ENCODE results near the gene LGALS3BP. TPM values are rescaled to one million over a fixed set of nuclear protein-coding genes. Genes with fewer than 3 reads are reported as not detected.

Gene LGALS3BP
- total and polyA plus RNA-seq, 5 experiments from 2014 or later = 50.5 to 90.6 (median 54.4) TPM

GRCh38 chr17:78944956-78945355 lies 34.8 kb downstream of the LGALS3BP start:
- DNase-seq (no peak), ATAC-seq (no peak)
- H3K4me1 Mint-ChIP-seq = peaks cover 0 to 3% (median 0%) of the 10 kb centered on the region in 4 donors
- no peak overlapping the region for H3K27ac Mint-ChIP-seq
- no peak overlapping the region for H3K4me3 Mint-ChIP-seq
- peaks cover 0 to 4% (median 2%) of the 10 kb centered on the region in 5 donors for H3K27me3 Mint-ChIP-seq
- peaks cover 0 to 2% (median 0%) of the 10 kb centered on the region in 3 donors for H3K36me3 Mint-ChIP-seq
- peaks cover 0 to 7% (median 2%) of the 10 kb centered on the region in 9 donors for H3K9me3 Mint-ChIP-seq
- POLR2A ChIA-PET = no interaction called here

- POLR2A ChIA-PET = no interaction called here
- H3K27ac Mint-ChIP-seq = peak overlapping the region in 1 of 10 donors; percentile 62
- H3K9me3 Mint-ChIP-seq = peaks cover 0 to 1% (median 0%) of the 10 kb centered on the region in 9 donors
- H3K4me1 Mint-ChIP-seq = peaks cover 0 to 3% (median 0%) of the 10 kb centered on the region in 4 donors
- no peak overlapping the region for H3K4me3 Mint-ChIP-seq
- no peak for DNase-seq
- no peak for ATAC-seq
- H3K27me3 Mint-ChIP-seq = peaks cover 0 to 4% (median 2%) of the 10 kb centered on the region in 5 donors
- no peaks in the 10 kb centered on the region for H3K36me3 Mint-ChIP-seq
Measured at GRCh38 chr17:78944026-78944425, 35.7 kb downstream of the LGALS3BP start.

- H3K27ac Mint-ChIP-seq = peak overlapping the region in 2 of 10 donors; percentile 9 to 19
- POLR2A ChIA-PET = no interaction called here
- no peak for ATAC-seq
- H3K27me3 Mint-ChIP-seq = peaks cover 0 to 4% (median under 1%) of the 10 kb centered on the region in 5 donors
- no peaks in the 10 kb centered on the region for H3K9me3 Mint-ChIP-seq
- no peaks in the 10 kb centered on the region for H3K4me1 Mint-ChIP-seq
- H3K4me3 Mint-ChIP-seq = no peak overlapping the region
- no peaks in the 10 kb centered on the region for H3K36me3 Mint-ChIP-seq
- DNase-seq = no peak
Measured at GRCh38 chr17:78940708-78941107, 39.0 kb downstream of the LGALS3BP start.

- POLR2A ChIA-PET = no interaction called here
- no peaks in the 10 kb centered on the region for H3K4me1 Mint-ChIP-seq
- no peak overlapping the region for H3K4me3 Mint-ChIP-seq
- peaks cover 0 to 4% (median 2%) of the 10 kb centered on the region in 5 donors for H3K27me3 Mint-ChIP-seq
- peak overlapping the region in 1 of 10 donors; percentile 19 for H3K27ac Mint-ChIP-seq
- DNase-seq = no peak
- no peaks in the 10 kb centered on the region for H3K9me3 Mint-ChIP-seq
- ATAC-seq = no peak
- H3K36me3 Mint-ChIP-seq = no peaks in the 10 kb centered on the region
Measured at GRCh38 chr17:78940258-78940657, 39.5 kb downstream of the LGALS3BP start.

GRCh38 chr17:78939615-78940014 lies 40.1 kb downstream of the LGALS3BP start:
- H3K27me3 Mint-ChIP-seq = peaks cover 0 to 4% (median 2%) of the 10 kb centered on the region in 5 donors
- DNase-seq = no peak
- no peak for ATAC-seq
- no peaks in the 10 kb centered on the region for H3K4me1 Mint-ChIP-seq
- no peak overlapping the region for H3K4me3 Mint-ChIP-seq
- POLR2A ChIA-PET = no interaction called here
- H3K9me3 Mint-ChIP-seq = no peaks in the 10 kb centered on the region
- H3K27ac Mint-ChIP-seq = no peak overlapping the region
- no peaks in the 10 kb centered on the region for H3K36me3 Mint-ChIP-seq

GRCh38 chr17:78937561-78937960 lies 42.2 kb downstream of the LGALS3BP start:
- Mint-ChIP-seq H3K9me3 (no peaks in the 10 kb centered on the region), H3K27me3 (peaks cover 0 to 3% (median 0%) of the 10 kb centered on the region in 5 donors), H3K27ac (no peak overlapping the region), H3K4me1 (peaks cover 0 to 11% (median 3%) of the 10 kb centered on the region in 4 donors), H3K4me3 (no peak overlapping the region), H3K36me3 (no peaks in the 10 kb centered on the region)
- POLR2A ChIA-PET = no interaction called here
- ATAC-seq (no peak), DNase-seq (no peak)

- no peak for ATAC-seq
- H3K27me3 Mint-ChIP-seq = peaks cover 0 to 3% (median 0%) of the 10 kb centered on the region in 5 donors
- no peaks in the 10 kb centered on the region for H3K36me3 Mint-ChIP-seq
- H3K4me1 Mint-ChIP-seq = peaks cover 0 to 11% (median 3%) of the 10 kb centered on the region in 4 donors
- H3K4me3 Mint-ChIP-seq = no peak overlapping the region
- no peaks in the 10 kb centered on the region for H3K9me3 Mint-ChIP-seq
- no peak for DNase-seq
- POLR2A ChIA-PET = interaction anchor here (0.7 kb wide), 1 partner anchor 16 kb away, joined by 3 read pairs; no protein-coding TSS in a partner anchor
- H3K27ac Mint-ChIP-seq = peak overlapping the region in 1 of 10 donors; percentile 74
Measured at GRCh38 chr17:78935419-78936323, 44.1 kb downstream of the LGALS3BP start.

- POLR2A ChIA-PET = no interaction called here
- no peaks in the 10 kb centered on the region for H3K36me3 Mint-ChIP-seq
- no peak for DNase-seq
- H3K27ac Mint-ChIP-seq = peak overlapping the region in 1 of 10 donors; percentile 45
- H3K9me3 Mint-ChIP-seq = no peaks in the 10 kb centered on the region
- H3K27me3 Mint-ChIP-seq = peaks cover 0 to 3% (median 0%) of the 10 kb centered on the region in 5 donors
- H3K4me1 Mint-ChIP-seq = peaks cover 0 to 11% (median 3%) of the 10 kb centered on the region in 4 donors
- ATAC-seq = no peak
- no peak overlapping the region for H3K4me3 Mint-ChIP-seq
Measured at GRCh38 chr17:78934681-78935418, 44.9 kb downstream of the LGALS3BP start.

- POLR2A ChIA-PET = no interaction called here
- Mint-ChIP-seq H3K27ac (peak overlapping the region in 3 of 10 donors; percentile 45 to 65 (median 57)), H3K4me1 (peaks cover 0 to 11% (median 3%) of the 10 kb centered on the region in 4 donors)
Measured at GRCh38 chr17:78933959-78934568, 45.7 kb downstream of the LGALS3BP start.

GRCh38 chr17:78933025-78933958 lies 46.4 kb downstream of the LGALS3BP start:
- Mint-ChIP-seq H3K9me3 (no peaks in the 10 kb centered on the region), H3K4me3 (no peak overlapping the region), H3K27me3 (peaks cover 0 to 3% (median 0%) of the 10 kb centered on the region in 5 donors), H3K4me1 (peaks cover 0 to 11% (median 3%) of the 10 kb centered on the region in 4 donors), H3K27ac (peak overlapping the region in 8 of 10 donors; percentile 26 to 75 (median 62)), H3K36me3 (no peaks in the 10 kb centered on the region)
- peak in 3 of 10 donors; percentile 9 to 34 (median 11) for DNase-seq
- POLR2A ChIA-PET = no interaction called here
- peak; percentile 61 to 73 for ATAC-seq

More at GRCh38 chr17:78933959-78934568, 45.7 kb downstream of the LGALS3BP start:
- Mint-ChIP-seq H3K27me3 (peaks cover 0 to 3% (median 0%) of the 10 kb centered on the region in 5 donors), H3K4me3 (no peak overlapping the region), H3K36me3 (no peaks in the 10 kb centered on the region), H3K9me3 (no peaks in the 10 kb centered on the region)
- DNase-seq (no peak), ATAC-seq (no peak)

GRCh38 chr17:78929908-78930775 lies 49.6 kb downstream of the LGALS3BP start:
- no peaks in the 10 kb centered on the region for H3K36me3 Mint-ChIP-seq
- peaks cover 0 to 7% (median 2%) of the 10 kb centered on the region in 5 donors for H3K27me3 Mint-ChIP-seq
- H3K4me1 Mint-ChIP-seq = peaks cover 0 to 11% (median 6%) of the 10 kb centered on the region in 4 donors
- POLR2A ChIA-PET = no interaction called here
- ATAC-seq (no peak), DNase-seq (no peak)
- no peak overlapping the region for H3K4me3 Mint-ChIP-seq
- no peak overlapping the region for H3K27ac Mint-ChIP-seq
- no peaks in the 10 kb centered on the region for H3K9me3 Mint-ChIP-seq
